Measurements from ENCODE around the gene ACVR1.

Gene ACVR1

GRCh38 chr2:157691695-157692094 is 184.4 kb downstream of the ACVR1 start:
- DNase-seq, result no peak

GRCh38 chr2:157691131-157691530 is 185.0 kb downstream of the ACVR1 start:
- DNase-seq, result no peak

Measured in activated T-cell treated with anti-CD3 and anti-CD28 coated beads, Interleukin-2, amount 50 U/mL, for 1 hour (primary cell).